Gastroesophageal sphincter (tissue), 3 donors: Measurements from ENCODE around the gene PDX1.

ENCODE experiments used
- EP300 ChIP-seq: sonication (generic); formaldehyde crosslinking; IDR thresholded peaks from one replicate; pipeline ENCODE4 v1.6.1; 2017; ENCODE audit warnings: antibody characterized with exemption, mild to moderate bottlenecking
- POLR2A ChIP-seq, 2 donors: fragments of 450-650 bp; IDR thresholded peaks; one replicate each; pipeline ENCODE4 v1.6.1; 2017; ENCODE audit warnings: antibody characterized with exemption in 2 of 2, mild to moderate bottlenecking in 2 of 2, moderate library complexity in 1 of 2
- TF ChIP-seq, protein P1 (sequence below), 4 experiments: fragments of 200-600 bp in 2 of 4; fragments of 450-650 bp in 2 of 4; sonication (generic) in 1 of 4; IDR thresholded peaks; one replicate each; pipeline ENCODE4 v1.5.1; 2017 to 2019; ENCODE audit warnings: antibody characterized with exemption in 4 of 4, mild to moderate bottlenecking in 2 of 4, moderate library complexity in 2 of 4

- TF ChIP-seq EP300 (no peak), POLR2A (IDR thresholded peaks at IDR 0.05) (no peak)
- TF ChIP-seq, protein P1, sequence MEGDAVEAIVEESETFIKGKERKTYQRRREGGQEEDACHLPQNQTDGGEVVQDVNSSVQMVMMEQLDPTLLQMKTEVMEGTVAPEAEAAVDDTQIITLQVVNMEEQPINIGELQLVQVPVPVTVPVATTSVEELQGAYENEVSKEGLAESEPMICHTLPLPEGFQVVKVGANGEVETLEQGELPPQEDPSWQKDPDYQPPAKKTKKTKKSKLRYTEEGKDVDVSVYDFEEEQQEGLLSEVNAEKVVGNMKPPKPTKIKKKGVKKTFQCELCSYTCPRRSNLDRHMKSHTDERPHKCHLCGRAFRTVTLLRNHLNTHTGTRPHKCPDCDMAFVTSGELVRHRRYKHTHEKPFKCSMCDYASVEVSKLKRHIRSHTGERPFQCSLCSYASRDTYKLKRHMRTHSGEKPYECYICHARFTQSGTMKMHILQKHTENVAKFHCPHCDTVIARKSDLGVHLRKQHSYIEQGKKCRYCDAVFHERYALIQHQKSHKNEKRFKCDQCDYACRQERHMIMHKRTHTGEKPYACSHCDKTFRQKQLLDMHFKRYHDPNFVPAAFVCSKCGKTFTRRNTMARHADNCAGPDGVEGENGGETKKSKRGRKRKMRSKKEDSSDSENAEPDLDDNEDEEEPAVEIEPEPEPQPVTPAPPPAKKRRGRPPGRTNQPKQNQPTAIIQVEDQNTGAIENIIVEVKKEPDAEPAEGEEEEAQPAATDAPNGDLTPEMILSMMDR (IDR thresholded peaks at IDR 0.05): no peak
Measured at GRCh38 chr13:27967203-27967735, 47.5 kb downstream of the PDX1 start.
